Panc1 (cell line): ENCODE data around the gene ARRDC5. TPM values are rescaled to one million over a fixed set of nuclear protein-coding genes. Genes with fewer than 3 reads are reported as not detected.
"Not testable (repeated sequence)": the region's sequence is repeated elsewhere in the genome, so short reads cannot be mapped to it uniquely, and the experiment has no call there.

Experiments
- ATAC-seq: fragments of 200-7000 bp; cut with Tn5 transposase; 2 replicates; pipeline ENCODE4 v1.9.1; 2020; ENCODE audit warnings: mild to moderate bottlenecking, moderate library complexity
- BruUV-seq: library from RNA; stranded (reverse); fragments of 400-500 nt; replicated peaks from 2 replicates; lab custom pipeline; 2021; lab: Mats Ljungman, UMichigan
- CTCF ChIA-PET: fragments of 300-600 bp; sonication (Branson Sonifier 250); formaldehyde crosslinking; loops from one replicate; lab custom pipeline; 2022; ENCODE audit warnings: antibody characterized with exemption; lab: Charles Lee
- POLR2A ChIA-PET: fragments of 300-600 bp; sonication (Branson Sonifier 250); formaldehyde crosslinking; loops from one replicate; lab custom pipeline; 2022; ENCODE audit warnings: antibody characterized with exemption; lab: Charles Lee
- DNase-seq: peaks from one replicate; pipeline ENCODE4 v3.0.0-alpha.2; 2010; ENCODE audit warnings: low read depth, low spot score
- H3K27ac ChIP-seq: 2 replicates; pipeline ENCODE4 v1.5.1; 2011; ENCODE audit warnings: mild to moderate bottlenecking, low read length, inconsistent platforms
- H3K27me3 ChIP-seq: fragments of 200-500 bp; sonication (Bioruptor generic); 2 replicates; pipeline ENCODE4 v1.6.0; 2014; ENCODE audit warnings: low read length, inconsistent platforms; ENCODE audit not compliant: control insufficient read depth, insufficient read depth
- H3K36me3 ChIP-seq: fragments of 200-500 bp; sonication (Bioruptor generic); 2 replicates; pipeline ENCODE4 v1.5.1; 2014; ENCODE audit warnings: inconsistent platforms, mild to moderate bottlenecking, low read length, moderate library complexity; ENCODE audit not compliant: control insufficient read depth, insufficient read depth
- H3K4me1 ChIP-seq: 2 replicates; pipeline ENCODE4 v1.5.1; 2011; ENCODE audit warnings: inconsistent platforms, mild to moderate bottlenecking, low read length, moderate library complexity; ENCODE audit not compliant: control insufficient read depth, insufficient read depth
- H3K4me3 ChIP-seq, 2 experiments: 2 replicates each; pipeline ENCODE4 v1.5.1; 2011 to 2012; ENCODE audit warnings: low read depth in 2 of 2, low read length in 2 of 2, mild to moderate bottlenecking in 2 of 2, inconsistent platforms in 1 of 2, moderate library complexity in 1 of 2
- H3K9me3 ChIP-seq: fragments of 200-500 bp; sonication (Bioruptor generic); 2 replicates; pipeline ENCODE4 v1.5.1; 2014; ENCODE audit warnings: low read depth, mild to moderate bottlenecking, inconsistent platforms, low read length, moderate library complexity; ENCODE audit not compliant: control insufficient read depth, insufficient read depth
- CTCF ChIP-seq: fragments of 450-650 bp; IDR thresholded peaks from 2 replicates; pipeline ENCODE4 v1.5.1; 2017; ENCODE audit warnings: mild to moderate bottlenecking
- POLR2AphosphoS5 ChIP-seq: IDR thresholded peaks from 2 replicates; pipeline ENCODE4 v1.6.1; 2012; ENCODE audit warnings: mild to moderate bottlenecking, low read depth, low read length, moderate library complexity
- REST ChIP-seq, 2 experiments: IDR thresholded peaks; 2 replicates each; pipeline ENCODE4 v1.6.1; 2011 to 2012; ENCODE audit warnings: low read depth in 2 of 2, control low read depth in 1 of 2, low read length in 1 of 2, mild to moderate bottlenecking in 1 of 2, moderate library complexity in 1 of 2; ENCODE audit not compliant: insufficient read depth in 1 of 2
- SIN3A ChIP-seq: IDR thresholded peaks from 2 replicates; pipeline ENCODE4 v1.6.1; 2012; ENCODE audit warnings: low read depth, mild to moderate bottlenecking, low read length, moderate library complexity, borderline replicate concordance; ENCODE audit not compliant: insufficient read depth
- TCF7L2 ChIP-seq: IDR thresholded peaks from 2 replicates; pipeline ENCODE4 v1.6.1; 2011; ENCODE audit warnings: mild to moderate bottlenecking, low read depth, low read length, inconsistent platforms
- in situ Hi-C: cut with HindIII; loops from 2 replicates; pipeline ENCODE4 v1.10.0; 2016; ENCODE audit warnings: low sequenced_read_pairs, low pct_unique_long_range_greater_than_20kb
- intact Hi-C: fragments of 100-400 bp; cut with micrococcal nuclease; formaldehyde crosslinking; loops from one replicate; pipeline ENCODE4 v1.10.0; 2022; ENCODE audit not compliant: unreplicated experiment
- total RNA-seq: library from RNA; stranded (reverse); gene quantifications from one replicate; pipeline ENCODE4 v1.2.1, GENCODE V29; 2021; ENCODE audit not compliant: unreplicated experiment

The ARRDC5 gene
- total RNA-seq, 1 experiment from 2014 or later = not detected

GRCh38 chr19:4849019-4849418, 53.7 kb downstream of the ARRDC5 start:
- ChIA-PET POLR2A (no interaction called here), CTCF (no interaction called here)
- intact Hi-C loops = no loop called here

GRCh38 chr19:4847190-4847973, 55.3 kb downstream of the ARRDC5 start:
- in situ Hi-C loops = no loop called here
- ATAC-seq (no peak), DNase-seq (no peak)
- POLR2A ChIA-PET = no interaction called here
- no peaks in the 10 kb centered on the region for H3K4me1 ChIP-seq
- intact Hi-C loops = no loop called here
- no TSS peak for BruUV-seq
- no peak for TF ChIP-seq POLR2AphosphoS5
- TF ChIP-seq TCF7L2 = no peak
- TF ChIP-seq CTCF = no peak
- no peak for TF ChIP-seq REST (IDR thresholded peaks at IDR 0.05; ENCODE audit: insufficient read depth in 1 of 2, low read depth in 2 of 2, low read length in 1 of 2)
- TF ChIP-seq SIN3A = no peak
- H3K27me3 ChIP-seq = no peaks in the 10 kb centered on the region
- H3K36me3 ChIP-seq = peaks cover 2% of the 10 kb centered on the region; the same call in 1 of the 2 replicates
- no peak overlapping the region for H3K4me3 ChIP-seq
- CTCF ChIA-PET = no interaction called here
- H3K27ac ChIP-seq = no peak overlapping the region
- no peaks in the 10 kb centered on the region for H3K9me3 ChIP-seq

More at GRCh38 chr19:4849019-4849418, 53.7 kb downstream of the ARRDC5 start:
- ATAC-seq (no peak), DNase-seq (no peak)
- no peaks in the 10 kb centered on the region for H3K4me1 ChIP-seq
- H3K27me3 ChIP-seq = no peaks in the 10 kb centered on the region
- BruUV-seq = no TSS peak
- H3K27ac ChIP-seq = no peak overlapping the region
- H3K36me3 ChIP-seq = peaks cover 2% of the 10 kb centered on the region; the same call in 1 of the 2 replicates
- H3K4me3 ChIP-seq = no peak overlapping the region
- in situ Hi-C loops = no loop called here
- no peaks in the 10 kb centered on the region for H3K9me3 ChIP-seq
- TF ChIP-seq TCF7L2 (no peak), SIN3A (no peak), CTCF (no peak), REST (IDR thresholded peaks at IDR 0.05; ENCODE audit: insufficient read depth in 1 of 2, low read depth in 2 of 2, low read length in 1 of 2) (no peak), POLR2AphosphoS5 (no peak)

GRCh38 chr19:4845975-4846374, 56.7 kb downstream of the ARRDC5 start:
- H3K27ac ChIP-seq, in situ Hi-C loops, ATAC-seq, POLR2A ChIA-PET, intact Hi-C loops, CTCF ChIA-PET, BruUV-seq, H3K4me1 ChIP-seq, DNase-seq, H3K36me3 ChIP-seq, H3K9me3 ChIP-seq, H3K27me3 ChIP-seq, H3K4me3 ChIP-seq: not testable (repeated sequence)
